Endothelial cell of coronary artery (primary cell): ENCODE data around the gene CCNC. TPM values are rescaled to one million over a fixed set of nuclear protein-coding genes. Genes with fewer than 3 reads are reported as not detected.

ENCODE experiments used
- total RNA-seq: library from RNA; depleted of rRNA; stranded (reverse); fragments of >200 nt; gene quantifications from 2 replicates; pipeline ENCODE4 v1.2.3, GENCODE V29; 2014

CCNC gene, protein sequence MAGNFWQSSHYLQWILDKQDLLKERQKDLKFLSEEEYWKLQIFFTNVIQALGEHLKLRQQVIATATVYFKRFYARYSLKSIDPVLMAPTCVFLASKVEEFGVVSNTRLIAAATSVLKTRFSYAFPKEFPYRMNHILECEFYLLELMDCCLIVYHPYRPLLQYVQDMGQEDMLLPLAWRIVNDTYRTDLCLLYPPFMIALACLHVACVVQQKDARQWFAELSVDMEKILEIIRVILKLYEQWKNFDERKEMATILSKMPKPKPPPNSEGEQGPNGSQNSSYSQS
- 61.5 and 94.6 TPM in 2 replicates for total RNA-seq

DNA sequence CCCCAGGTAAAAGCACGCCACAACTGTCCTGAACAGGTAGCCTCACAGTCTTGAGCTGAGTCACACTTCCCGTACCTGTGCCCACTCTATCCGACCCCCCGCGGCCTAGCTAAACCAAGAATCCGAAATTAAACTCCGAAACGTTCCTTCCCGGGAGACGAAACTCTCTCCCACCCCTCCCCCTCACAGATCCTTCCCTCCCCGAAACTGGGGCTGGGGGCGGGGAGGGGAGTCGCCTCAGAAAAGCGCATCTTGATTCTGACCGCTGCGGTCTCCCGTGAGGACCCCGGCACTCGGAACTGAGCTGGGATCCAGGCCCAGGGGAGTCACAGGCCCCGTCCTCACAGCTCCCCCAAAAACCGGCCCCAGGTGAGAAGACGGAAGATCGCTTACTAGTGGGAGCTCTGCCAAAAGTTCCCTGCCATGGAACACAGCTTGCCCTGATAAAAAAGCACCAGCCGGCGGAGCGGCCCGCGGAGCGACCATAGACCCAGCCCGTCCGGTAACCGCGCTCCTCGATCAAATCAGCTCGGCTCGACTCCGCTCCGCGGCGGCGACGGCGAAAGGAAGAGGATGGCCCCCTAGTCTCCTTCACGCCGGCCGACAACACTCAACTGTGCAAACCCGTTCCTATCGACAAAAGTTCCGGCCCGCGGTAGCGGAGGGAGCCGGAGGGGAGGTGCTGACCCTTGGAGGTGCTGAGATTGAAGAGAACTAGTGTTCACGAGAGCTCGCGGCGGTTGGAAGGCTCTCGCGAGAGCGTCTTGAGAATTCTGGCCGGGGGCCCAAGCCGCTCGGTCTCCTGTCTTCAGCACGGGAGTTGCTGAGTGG, at the start of gene CCNC:
Gene CCNC (minus strand): TSS at position 558 of the 831 bp plus-strand sequence. CDS start 133 bp downstream, at position 425.

GRCh38 chr6:99606656-99607415, 38.4 kb upstream of the CCNC start, which contains the start of gene PRDM13:
TSS of gene PRDM13 (plus strand) at chr6:99606833. CDS start at chr6:99607035, 202 bp downstream.

Other genes with a start within 250 kb of the CCNC start
- gene FAXC, start 219.0 kb downstream of the CCNC start, total RNA-seq, result 0.54 and 0.56 TPM in 2 replicates
- 3.0 and 4.8 TPM in 2 replicates for gene COQ3, start 174.5 kb downstream of the CCNC start, total RNA-seq
- gene PNISR, start 143.4 kb downstream of the CCNC start, total RNA-seq, result 37.0 and 61.4 TPM in 2 replicates
- 11.6 and 15.7 TPM in 2 replicates for gene USP45, start 53.2 kb downstream of the CCNC start, total RNA-seq
- gene PRDM13, start 38.2 kb upstream of the CCNC start, total RNA-seq, result not detected in 2 replicates